ENCODE measurements around the gene IL4. TPM values are rescaled to one million over a fixed set of nuclear protein-coding genes. Genes with fewer than 3 reads are reported as not detected.

The IL4 gene
- total and polyA plus RNA-seq, 9 of the 15 experiments (the other 6 are each of a cell fraction or from before 2014, with no cell fraction given) = 0.22 to 0.62 TPM; not detected in 7

DNA sequence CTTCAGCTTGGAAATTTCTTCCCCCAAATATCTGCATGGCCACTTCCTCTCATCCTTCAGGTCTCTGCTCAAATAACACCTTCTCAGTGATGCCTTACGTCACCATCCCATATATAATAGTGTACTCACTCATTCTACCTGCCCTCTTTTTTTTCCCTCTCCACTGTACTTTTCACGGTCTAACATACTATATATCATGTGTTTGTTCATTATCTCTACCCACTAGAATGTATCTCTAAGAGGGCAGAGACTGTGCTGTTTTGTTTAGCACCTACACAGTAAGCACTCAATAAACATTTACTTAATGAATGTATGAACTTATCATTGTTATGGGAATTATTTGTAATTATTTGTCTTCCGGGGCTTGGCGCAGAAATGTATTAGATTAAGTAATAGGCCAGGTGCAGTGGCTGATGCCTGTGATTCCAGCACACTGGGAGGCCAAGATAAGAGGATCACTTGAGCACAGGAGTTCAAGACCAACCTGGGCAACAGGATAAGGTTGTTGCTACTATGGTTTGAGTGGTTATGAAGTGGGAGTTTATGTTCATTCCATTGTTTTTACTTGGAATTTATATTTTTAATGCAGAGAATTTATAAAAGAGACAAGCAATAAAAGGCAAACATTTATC is 21.8 kb upstream of the IL4 start (continued):
- TF ChIP-seq PBX2 (CRISPR knock-in tag; IDR thresholded peaks at IDR 0.05; ENCODE audit: low read depth) = no peak
- TF ChIP-seq PBX2 (tag; conservative IDR thresholded peaks at IDR 0.05; ENCODE audit: low read depth) = no peak
- peak; percentile 93 for TF ChIP-seq SMARCC2 (IDR thresholded peaks at IDR 0.05; ENCODE audit: low read depth)
- TF ChIP-seq ZEB2 (IDR thresholded peaks at IDR 0.05) = peak; percentile 59
- TF ChIP-seq CTBP1 (IDR thresholded peaks at IDR 0.05; ENCODE audit: borderline replicate concordance) = peak; percentile 33; the same call in 1 of the 2 replicates
- TF ChIP-seq ZNF175 (CRISPR knock-in tag; IDR thresholded peaks at IDR 0.05; ENCODE audit: low read depth) = 0 out of 2 replicates have a peak, but pooled peaks have one; percentile 47
- TF ChIP-seq AFF1 (IDR thresholded peaks at IDR 0.05; ENCODE audit: low read depth in 1 of 2, partially characterized antibody in 2 of 2) = peak in 1 of 2 experiments; percentile 80
- TF ChIP-seq ELK1 (CRISPR knock-in tag; IDR thresholded peaks at IDR 0.05) = no peak
- peak; percentile 56; the same call in 1 of the 2 replicates for TF ChIP-seq ZNF24 (IDR thresholded peaks at IDR 0.05)
- TF ChIP-seq ZNF165 (CRISPR knock-in tag; IDR thresholded peaks at IDR 0.05; ENCODE audit: borderline replicate concordance) = no peak
- TF ChIP-seq TARDBP (IDR thresholded peaks at IDR 0.05) = peak; percentile 95
- no peak for TF ChIP-seq ZNF512 (tag; IDR thresholded peaks at IDR 0.05)
- TF ChIP-seq POLR3G (IDR thresholded peaks at IDR 0.05; ENCODE audit: extremely low read depth, insufficient read length, insufficient replicate concordance) = no peak
- no peak for TF ChIP-seq ZNF280B (CRISPR knock-in tag; IDR thresholded peaks at IDR 0.05)
- TF ChIP-seq JUN (IDR thresholded peaks at IDR 0.05; ENCODE audit: borderline replicate concordance, low read depth, low read length) = no peak
- TF ChIP-seq JUN (CRISPR knock-in tag; IDR thresholded peaks at IDR 0.05; ENCODE audit: borderline replicate concordance) = no peak
- TF ChIP-seq BMI1 (IDR thresholded peaks at IDR 0.05; ENCODE audit: low read length) = no peak
- TF ChIP-seq CEBPB (tag; IDR thresholded peaks at IDR 0.05) = peak; percentile 82

Data from K562 (cell line).